Kidney glomerular epithelial cell (primary cell): ENCODE data around the gene GPR34.
"Not testable (repeated sequence)": the region's sequence is repeated elsewhere in the genome, so short reads cannot be mapped to it uniquely, and the experiment has no call there.

ENCODE experiments used
- DNase-seq: peaks from one replicate; lab custom pipeline; 2025; lab: John Stamatoyannopoulos, UW

GPR34 gene

DNA sequence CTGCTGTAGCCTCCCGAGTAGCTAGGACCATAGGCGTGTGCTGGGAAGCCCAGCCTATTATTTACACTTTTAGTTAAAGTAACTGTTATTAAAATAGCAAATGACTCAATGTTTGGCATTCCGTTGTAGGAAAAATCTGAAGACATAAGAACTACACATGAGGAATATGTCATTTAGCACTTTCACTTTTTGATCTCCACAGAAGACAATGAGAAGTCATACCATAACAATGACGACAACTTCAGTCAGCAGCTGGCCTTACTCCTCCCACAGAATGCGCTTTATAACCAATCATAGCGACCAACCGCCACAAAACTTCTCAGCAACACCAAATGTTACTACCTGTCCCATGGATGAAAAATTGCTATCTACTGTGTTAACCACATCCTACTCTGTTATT is 6.7 kb downstream of the GPR34 start:
- DNase-seq, result no peak

DNA sequence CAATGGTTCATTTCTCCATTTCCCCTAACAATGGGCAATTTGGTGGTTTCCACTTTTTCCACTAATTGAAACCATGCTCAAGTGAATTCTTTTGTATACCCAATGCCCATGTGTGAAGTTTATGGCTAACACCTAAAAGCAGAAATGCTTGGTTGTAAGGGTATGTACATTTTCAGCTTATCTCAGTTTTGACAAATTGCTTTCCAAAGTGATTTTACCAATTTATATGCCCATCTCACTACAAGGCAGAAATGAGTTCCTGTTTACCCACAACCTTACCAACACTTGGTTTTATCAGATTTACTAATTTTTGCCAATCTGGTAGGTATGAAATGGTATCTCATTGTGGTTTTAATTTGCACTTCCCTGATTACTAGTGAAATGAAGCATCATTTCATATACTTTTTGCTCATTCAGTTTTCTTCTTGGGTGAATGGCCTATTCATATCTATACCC is 14.8 kb downstream of the GPR34 start:
- DNase-seq, result no peak

DNA sequence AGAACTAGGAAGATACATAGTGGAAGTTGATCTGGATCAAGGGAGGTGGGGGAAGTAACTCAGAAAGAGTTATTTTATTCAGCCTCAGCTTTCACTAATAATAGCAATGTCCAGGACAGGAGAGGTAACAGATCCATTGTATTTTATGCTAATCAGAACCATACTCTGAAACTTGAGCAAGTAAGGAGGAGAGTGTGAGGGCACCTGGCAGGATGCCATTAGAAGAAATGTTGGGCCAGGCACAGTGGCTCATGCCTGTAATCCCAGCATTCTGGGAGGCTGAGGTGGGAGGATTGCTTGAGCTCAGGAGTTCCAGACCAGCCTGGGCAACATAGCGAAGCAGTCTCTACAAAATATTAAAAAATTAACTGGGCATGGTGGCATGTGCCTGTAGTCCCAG is 16.3 kb downstream of the GPR34 start:
- DNase-seq, result no peak

DNA sequence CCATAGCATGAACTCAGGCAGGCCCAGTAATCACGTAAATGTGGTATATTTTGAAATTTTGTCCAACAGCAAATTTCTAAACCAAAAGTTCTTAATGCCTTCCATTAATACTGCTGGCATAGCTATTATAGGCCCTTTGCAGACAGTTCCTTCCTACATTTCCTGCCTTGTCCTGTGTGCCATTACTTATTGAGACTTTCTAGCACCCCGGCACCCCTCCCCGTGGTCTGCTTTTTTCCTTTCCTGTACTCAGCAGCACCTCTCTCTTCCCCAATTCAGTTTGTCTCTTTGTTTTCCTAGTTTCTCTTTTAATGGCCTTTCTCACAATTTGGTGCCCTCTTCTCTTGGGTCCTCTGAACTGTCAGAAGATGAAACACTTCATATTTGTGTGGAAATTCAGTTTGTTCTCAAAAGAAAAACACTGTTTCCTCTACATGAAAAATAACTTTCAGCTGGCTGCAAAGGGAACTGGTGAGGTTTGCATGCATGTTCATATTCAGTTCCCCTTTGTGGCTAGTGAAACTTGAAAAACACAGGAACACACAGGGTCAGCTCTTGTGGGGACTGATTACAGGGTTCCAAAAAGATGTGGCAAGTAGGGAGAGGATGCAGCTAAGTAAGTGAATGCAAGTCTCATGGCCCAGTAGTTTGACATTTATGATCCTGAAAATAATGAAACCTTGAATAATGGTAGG is 17.1 kb downstream of the GPR34 start:
- DNase-seq, result no peak

DNA sequence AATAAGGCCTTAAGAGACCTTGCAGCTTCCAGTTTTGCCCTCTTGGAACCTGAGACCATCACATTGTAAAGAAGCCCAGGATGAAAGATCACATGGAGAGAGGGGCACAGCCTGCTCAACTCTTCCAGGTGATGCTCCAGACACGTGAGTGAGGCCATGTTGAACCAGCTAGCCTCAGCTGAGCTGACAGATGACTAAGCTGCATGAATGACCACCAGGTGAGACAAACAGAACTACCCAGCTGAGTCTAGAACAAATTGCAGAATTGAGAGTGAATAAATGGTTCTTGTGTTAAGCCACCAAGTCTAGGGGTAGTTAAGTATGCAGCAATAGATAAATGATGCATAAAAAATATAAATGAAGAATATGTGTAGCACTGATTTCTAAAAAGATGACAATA is 18.4 kb downstream of the GPR34 start:
- DNase-seq, result no peak

DNA sequence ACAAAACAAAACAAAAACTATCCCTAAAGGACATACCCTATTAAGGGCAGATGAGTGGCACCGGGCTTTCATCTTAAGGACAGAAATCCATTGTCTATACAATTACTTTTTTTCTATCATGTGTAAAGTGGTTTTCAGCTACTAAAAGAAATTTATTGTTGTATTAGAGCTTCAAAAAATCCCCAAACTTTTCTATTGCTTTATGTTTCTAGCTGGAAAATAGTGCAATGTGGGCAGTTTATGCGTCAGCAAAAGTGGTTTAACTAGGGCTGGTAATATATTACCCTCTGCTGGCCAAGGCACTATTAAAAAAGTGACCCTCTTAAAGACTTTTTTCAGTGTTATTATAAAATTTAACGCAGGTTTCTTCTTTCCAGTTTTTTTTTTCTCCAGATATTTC is 19.7 kb downstream of the GPR34 start:
- DNase-seq, result no peak

DNA sequence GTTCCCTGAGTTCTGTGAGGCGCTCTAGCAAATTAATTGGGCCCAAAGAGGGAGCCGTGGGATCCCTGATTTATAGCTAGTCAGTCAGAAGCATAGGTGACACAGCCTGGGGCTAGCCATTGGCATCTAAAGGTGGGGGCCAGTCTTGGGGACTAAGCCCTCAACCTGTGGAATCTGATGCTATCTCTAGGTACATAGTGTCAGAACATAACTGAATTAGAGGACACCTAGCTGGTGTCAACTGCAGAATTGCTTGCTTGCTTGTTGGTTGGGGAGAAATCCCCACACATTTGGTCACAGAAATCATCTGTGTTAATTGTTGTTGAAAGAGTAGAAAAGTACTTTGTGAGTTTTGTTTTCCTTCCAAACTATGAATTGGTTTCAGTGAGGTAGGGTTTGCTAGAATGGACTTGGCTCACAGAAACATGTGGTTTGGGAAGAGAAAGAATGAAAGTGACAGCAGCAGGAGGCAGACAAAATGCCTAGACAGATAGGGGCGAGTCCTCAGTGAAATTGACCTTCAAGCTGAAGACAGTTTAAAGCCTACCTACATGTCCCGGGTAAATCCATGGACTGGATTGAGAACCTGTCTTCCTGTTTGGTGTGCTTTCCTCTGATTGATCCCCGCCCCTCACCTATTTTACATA is 22.4 kb downstream of the GPR34 start:
- DNase-seq, result no peak

DNA sequence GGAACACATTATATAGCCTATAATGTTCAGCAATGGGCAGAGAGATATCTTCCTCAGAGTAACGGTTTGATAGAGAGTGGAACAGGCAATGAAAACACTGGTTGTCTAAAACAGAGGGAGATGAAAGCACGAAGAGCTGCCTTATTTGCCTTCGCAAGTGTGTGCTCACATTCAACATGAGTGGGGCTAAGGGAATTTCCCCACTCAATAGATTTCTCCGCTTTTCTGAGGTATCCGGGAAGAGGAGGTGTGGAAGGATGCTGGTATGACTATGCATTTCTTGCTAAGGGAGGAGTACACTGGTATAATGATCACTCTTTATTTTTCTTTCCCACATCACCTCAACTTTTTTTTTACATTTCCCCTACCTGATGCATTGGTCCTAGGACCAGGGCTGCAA is 27.4 kb downstream of the GPR34 start:
- no peak for DNase-seq

DNA sequence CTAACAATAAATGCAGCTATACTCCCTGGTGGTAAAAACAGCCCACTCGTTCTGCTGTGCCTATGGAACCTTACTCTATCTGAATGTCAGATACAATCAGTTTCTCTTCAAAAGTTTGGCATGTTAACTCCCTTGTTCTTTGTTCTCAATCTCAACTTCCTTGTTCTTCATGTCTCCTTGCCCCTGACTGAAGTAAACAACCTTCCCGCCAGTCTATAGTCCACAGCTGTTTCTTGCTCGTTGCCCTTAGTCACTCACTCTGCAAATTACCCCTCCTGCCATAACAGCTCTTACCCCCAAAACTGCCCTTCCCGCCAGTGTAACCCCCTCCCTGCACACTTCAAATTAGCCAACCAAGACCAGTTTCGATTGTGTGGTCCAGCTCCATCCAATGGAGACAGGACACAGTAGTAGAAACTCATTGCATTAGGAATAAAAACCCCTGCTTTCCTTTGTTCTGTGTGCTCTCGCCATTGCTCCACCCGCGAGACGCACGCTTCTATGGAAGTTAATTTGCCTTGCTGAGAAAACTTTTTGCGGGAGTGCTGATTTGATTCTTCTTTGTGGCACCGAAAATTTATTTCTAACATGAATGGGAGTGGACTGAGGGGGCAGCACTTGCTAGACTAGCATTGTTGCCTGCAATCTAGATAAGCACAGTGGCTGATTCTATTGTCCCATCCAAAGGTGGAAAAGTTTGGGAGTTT is 28.1 kb downstream of the GPR34 start:
- DNase-seq, result no peak

DNA sequence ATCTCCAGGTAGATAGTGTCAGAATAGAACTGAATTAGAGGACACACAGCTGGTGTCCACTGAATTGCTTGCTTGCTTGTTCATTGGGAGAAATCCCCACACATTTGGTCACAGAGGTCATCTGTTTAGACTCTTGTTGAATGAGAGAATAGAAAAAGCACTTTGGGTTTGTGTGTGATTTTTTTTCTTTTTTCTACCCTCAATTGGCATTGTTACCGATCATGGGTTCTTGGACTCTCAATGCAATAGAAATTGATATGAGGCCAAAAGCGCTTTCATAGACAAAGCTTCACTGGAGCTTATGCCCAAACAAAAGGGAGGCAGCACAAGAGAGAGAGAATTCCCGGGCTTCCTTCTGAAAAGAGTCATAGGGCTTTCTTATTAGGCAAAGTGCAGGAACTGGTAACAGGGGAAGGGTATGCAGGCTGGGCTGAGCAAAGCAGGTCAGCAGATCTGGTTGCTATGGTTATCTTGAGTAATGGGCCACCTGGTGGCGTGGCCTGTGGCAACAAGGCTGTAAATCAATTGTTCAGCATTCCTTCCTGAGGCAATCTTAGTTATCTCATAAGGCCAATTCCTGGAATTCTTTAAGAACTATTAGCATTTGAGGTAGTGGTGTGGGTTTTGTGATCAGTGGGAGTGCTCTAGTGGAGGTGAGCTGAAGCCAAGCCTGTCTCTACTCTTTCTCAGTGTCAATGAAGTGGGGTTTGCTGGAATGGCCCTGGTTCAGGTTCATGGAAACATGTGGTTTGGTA is 29.9 kb downstream of the GPR34 start:
- peak; percentile 14 for DNase-seq

DNA sequence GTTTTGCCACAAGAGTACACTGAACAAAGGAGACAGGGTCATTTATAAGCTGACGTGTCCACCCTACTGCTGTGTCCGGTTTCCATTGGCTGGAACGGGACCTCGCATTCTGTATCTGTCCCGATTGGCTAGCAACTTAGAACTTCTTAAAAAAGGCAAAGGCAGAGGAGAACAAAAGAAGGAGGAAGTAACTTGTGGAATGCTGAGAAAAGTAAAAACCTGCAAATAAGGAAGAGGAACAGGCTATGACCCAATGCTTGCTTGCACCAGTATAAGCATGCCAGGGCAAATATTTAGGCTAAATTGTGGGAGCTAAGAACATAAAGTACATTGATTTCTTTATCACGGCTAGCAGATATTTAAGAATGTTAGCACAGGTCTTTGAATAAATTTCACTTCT is 30.8 kb downstream of the GPR34 start:
- not testable (repeated sequence) for DNase-seq

DNA sequence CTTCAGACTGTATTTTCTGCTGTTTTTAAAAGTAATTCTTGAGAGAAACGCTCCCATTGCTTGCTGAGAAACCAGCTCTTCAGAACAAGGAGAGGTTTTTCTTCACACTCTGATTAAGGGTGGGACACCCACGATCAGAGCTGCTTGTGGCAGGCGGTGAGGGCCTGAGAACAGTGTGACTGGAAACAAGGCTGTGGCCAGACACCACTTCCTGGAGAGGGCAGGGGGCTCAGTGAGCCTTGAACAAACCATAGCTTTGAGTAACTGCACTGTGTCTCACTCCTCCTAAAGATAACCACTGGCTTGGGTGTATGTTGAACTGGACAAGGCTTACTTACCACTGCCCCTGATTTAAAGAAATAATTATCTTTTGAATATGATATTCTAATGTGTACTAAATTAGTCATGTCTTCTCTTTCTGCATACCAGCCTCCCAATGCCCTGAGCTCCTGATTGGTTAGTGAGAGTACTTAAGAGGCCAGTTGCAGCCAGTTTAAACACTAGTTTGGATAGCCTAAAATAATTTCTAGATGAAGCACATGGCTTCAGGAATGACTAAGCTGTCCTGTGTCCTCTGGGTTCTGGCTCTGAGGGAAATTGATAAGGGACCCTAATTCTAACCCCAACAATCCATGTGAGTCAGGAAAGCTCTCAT is 31.5 kb downstream of the GPR34 start:
- no peak for DNase-seq

DNA sequence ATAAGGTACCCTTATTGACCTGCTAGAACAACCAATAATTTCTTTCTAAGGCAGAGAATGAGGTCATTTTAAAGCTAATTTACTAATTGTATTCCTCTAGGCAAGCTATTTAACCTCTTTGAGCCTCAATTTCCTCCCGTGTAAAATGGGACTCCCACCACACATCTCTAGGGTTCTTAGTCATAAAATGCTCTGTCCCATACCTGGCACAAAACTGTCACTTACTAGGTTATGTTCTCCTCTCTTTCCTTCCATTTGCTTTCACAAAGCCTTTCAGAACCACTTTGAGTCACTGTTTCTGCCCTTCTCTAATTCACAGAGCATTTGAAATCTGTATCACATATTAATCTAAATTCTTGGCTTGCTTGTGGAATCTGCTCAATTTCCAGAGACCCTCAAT is 32.8 kb downstream of the GPR34 start:
- no peak for DNase-seq

DNA sequence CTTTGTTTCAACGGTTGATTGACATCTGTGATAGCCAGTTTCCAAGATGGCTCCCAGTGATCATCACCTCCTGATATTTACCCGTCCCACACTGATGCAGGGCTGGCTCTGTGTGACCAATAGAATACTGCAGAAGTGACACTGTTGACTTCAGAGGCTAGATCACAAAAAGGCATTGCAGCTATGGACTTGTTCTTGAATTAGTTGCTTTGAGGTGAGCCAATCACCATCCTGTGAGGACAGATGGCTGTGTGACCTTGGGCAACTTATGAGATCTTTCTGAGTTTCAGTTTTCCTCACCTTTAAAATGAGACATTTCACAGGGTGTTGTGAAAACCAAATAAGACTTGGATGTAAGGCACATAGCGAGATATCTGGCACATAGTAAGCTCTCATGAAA is 33.4 kb downstream of the GPR34 start:
- no peak for DNase-seq

DNA sequence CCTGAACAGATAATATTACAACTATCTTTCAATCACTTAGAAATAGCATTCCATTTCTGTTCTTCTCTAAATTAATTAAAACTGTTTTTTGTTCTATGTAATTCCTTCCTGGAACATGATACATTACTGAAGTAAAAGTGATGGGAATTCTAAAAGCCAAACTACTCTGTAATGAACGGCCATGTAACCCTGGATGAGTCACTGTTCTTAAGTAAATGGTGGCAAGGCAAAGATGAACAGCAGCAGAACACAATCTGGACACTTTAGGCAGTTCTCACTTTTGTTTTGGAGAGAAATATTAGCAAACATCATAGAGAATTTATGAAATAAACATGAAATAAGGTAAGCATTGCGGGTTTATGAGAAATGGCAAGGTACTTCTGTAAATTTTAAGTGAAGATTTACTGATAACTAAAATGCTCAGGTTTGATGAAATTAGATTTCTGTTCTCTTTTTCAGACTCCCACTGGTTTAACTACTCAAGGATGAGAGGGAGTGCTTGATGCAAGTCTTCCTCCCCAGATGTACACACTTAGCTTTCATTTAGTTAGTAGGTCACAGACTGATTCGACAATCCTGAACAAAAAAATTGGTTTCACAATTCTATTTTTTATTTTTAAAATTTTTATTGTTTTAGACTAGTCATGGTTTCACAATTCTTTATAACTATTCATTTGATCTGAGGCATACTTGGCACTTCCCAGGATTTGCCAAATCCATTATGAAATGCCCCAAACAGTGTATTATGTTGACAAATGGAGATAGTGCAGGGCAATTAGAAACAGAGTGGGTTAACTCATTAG is 34.2 kb downstream of the GPR34 start:
- no peak for DNase-seq

DNA sequence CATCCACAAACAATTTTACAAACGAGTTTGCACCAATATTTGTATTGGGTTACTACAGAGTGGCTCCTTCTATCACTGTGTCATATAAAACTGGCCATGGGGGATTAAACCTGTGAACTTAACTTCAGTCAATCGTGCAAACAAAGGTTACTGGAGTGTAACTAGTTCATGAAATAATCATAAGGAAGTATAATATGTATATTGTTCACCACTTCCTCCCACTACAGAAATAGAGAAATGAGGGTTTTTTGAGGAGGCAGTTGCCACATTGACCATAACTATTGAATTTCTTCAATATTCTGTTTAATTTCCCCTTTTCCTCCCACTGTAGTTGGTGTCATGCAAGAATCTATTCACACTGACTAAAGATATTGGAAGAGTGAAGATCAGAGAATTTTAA is 35.1 kb downstream of the GPR34 start, which contains the start of gene GPR82:
GPR82 (plus strand) TSS at position 356 of the 400 bp plus-strand sequence. CDS start 2,846 bp downstream, outside the sequence.
- no peak for DNase-seq

DNA sequence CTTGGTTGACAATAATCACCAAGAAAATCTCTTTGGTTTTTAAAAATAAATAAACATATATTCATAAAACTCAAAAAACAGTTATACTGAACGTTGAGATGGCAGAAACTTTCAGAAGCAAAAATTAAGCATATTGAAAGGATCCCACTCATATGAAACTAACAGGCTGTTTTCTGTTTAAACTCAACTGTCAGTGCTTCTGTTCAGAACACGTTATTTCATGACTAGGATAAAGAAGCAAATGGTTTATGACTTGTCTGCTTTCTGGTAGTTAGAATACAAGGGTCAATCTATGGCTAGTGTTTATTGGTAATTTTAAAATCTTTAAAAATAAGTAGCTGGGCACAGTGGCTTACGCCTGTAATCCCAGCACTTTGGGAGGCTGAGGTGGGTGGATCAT is 39.4 kb downstream of the GPR34 start:
- DNase-seq, result no peak

DNA sequence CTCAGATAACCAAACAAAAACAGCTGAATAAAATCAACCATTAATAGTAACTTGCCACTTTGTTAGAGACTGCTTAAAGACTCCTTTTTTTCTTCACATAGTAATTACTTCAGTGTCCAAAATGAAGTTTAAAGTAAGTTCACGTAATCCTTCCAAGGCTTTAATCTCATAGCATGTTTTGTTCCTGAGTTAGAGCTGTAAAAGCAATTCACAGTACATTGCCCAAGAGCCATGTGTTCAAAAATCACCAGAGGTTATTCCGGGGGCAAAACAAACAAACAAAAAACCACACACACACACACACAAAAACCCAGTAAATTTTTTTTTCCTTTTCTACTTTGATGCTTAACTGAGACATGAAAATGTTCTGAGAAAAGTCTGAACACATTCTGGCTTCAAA is 41.3 kb downstream of the GPR34 start:
- DNase-seq, result no peak

DNA sequence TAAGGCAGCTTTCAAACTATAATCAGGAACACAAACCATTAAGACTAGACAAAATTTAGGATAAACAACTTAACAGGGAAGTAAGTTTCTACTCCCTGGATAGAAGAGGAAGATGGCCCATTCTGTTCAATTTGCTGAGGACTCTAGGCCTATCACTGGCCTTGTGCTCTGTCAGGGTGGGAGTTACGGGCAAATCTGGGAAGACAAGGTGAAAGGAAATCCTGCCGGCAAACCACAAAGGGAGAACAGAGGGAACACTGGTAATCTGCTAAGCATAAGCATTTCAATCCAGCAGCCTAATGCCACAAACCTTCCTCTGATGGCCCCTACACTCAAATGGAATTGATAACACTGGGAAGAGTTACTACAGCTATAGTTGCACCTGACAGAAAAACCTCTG is 43.5 kb downstream of the GPR34 start:
- no peak for DNase-seq

DNA sequence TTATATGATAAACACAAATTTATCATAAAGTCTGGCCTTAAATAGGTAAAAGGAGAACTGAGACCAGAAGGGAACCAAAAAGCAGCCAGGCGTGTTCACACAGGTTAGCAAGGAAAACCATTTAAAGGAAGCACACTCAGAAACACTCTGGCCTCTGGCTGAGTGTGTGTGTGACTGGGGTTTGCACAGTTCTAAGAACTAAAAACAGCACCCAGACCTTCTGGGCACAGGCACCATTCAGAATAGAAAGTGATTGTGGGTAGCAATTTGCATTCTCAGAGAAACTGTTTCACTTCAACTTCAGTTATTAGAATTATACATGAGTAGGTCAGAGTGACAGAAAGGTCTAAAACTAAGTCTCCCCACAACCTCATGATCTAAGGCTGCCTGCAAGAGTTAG is 45.2 kb downstream of the GPR34 start:
- DNase-seq, result no peak

DNA sequence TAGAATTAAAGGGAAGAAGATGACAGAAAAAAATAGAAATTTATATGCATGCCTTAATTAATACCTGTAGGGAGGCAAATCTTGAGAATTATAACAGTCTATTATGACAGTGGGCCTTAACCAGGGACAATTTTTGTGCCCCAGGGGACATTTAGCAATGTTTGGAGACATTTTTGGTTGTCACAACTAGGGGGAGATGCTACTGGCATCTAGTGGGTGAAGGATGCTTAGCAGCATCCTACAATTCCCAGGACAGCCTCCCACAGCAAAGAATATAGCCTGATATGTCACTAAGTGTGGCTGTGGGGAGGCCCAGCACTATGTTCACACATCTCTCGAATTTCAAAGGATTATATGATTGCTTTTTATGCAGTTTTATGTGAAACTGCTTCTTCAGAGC is 45.8 kb downstream of the GPR34 start:
- no peak for DNase-seq
